Measurements from ENCODE around the gene PDLIM3. TPM values are rescaled to one million over a fixed set of nuclear protein-coding genes. Genes with fewer than 3 reads are reported as not detected.

PDLIM3 gene
- 18.2 and 42.5 TPM in 2 replicates for total RNA-seq

GRCh38 chr4:185534866-185535611, at the start of gene PDLIM3:
TSS of gene PDLIM3 (minus strand) at chr4:185535507. CDS start at chr4:185535434, 73 bp downstream.

GRCh38 chr4:185471235-185472102, 63.8 kb downstream of the PDLIM3 start, which contains the start of gene CCDC110:
TSS of gene CCDC110 (minus strand) at chr4:185471733. CDS start at chr4:185471683, 50 bp downstream.

Other genes starting within 250 kb of the PDLIM3 start
- gene LRP2BP, start 139.6 kb downstream of the PDLIM3 start, total RNA-seq: 0.48 and 0.98 TPM in 2 replicates
- gene ANKRD37, start 138.7 kb downstream of the PDLIM3 start, total RNA-seq: 3.4 and 15.0 TPM in 2 replicates
- 24.2 and 31.5 TPM in 2 replicates for gene UFSP2, start 109.5 kb downstream of the PDLIM3 start, total RNA-seq
- gene CCDC110, start 63.8 kb downstream of the PDLIM3 start, total RNA-seq: 0.19 and 1.6 TPM in 2 replicates

All from vein endothelial cell (primary cell).